Forelimb muscle (tissue), 1 donor: ENCODE data around the gene DOCK9. TPM values are rescaled to one million over a fixed set of nuclear protein-coding genes. Genes with fewer than 3 reads are reported as not detected.

Experiments used
- DNase-seq: peaks from one replicate; pipeline ENCODE4 v3.0.0-alpha.2; 2013; ENCODE audit warnings: low read depth
- polyA plus RNA-seq: library from polyadenylated mRNA; unstranded; fragments of 120-200 nt; gene quantifications from one replicate; pipeline ENCODE4 v1.2.1, GENCODE V29; 2013; ENCODE audit not compliant: insufficient read length

The DOCK9 gene, protein sequence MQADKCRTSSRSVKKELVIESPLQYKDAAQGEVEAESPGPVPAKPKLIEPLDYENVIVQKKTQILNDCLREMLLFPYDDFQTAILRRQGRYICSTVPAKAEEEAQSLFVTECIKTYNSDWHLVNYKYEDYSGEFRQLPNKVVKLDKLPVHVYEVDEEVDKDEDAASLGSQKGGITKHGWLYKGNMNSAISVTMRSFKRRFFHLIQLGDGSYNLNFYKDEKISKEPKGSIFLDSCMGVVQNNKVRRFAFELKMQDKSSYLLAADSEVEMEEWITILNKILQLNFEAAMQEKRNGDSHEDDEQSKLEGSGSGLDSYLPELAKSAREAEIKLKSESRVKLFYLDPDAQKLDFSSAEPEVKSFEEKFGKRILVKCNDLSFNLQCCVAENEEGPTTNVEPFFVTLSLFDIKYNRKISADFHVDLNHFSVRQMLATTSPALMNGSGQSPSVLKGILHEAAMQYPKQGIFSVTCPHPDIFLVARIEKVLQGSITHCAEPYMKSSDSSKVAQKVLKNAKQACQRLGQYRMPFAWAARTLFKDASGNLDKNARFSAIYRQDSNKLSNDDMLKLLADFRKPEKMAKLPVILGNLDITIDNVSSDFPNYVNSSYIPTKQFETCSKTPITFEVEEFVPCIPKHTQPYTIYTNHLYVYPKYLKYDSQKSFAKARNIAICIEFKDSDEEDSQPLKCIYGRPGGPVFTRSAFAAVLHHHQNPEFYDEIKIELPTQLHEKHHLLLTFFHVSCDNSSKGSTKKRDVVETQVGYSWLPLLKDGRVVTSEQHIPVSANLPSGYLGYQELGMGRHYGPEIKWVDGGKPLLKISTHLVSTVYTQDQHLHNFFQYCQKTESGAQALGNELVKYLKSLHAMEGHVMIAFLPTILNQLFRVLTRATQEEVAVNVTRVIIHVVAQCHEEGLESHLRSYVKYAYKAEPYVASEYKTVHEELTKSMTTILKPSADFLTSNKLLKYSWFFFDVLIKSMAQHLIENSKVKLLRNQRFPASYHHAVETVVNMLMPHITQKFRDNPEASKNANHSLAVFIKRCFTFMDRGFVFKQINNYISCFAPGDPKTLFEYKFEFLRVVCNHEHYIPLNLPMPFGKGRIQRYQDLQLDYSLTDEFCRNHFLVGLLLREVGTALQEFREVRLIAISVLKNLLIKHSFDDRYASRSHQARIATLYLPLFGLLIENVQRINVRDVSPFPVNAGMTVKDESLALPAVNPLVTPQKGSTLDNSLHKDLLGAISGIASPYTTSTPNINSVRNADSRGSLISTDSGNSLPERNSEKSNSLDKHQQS (N-terminal part only)
- 91.6 TPM for polyA plus RNA-seq

GRCh38 chr13:98977568-98978265 lies at the start of gene DOCK9:
DOCK9 (minus strand) TSS chr13:98978064; CDS start chr13:98977909, 155 bp downstream.
- DNase-seq, result no peak

DNA sequence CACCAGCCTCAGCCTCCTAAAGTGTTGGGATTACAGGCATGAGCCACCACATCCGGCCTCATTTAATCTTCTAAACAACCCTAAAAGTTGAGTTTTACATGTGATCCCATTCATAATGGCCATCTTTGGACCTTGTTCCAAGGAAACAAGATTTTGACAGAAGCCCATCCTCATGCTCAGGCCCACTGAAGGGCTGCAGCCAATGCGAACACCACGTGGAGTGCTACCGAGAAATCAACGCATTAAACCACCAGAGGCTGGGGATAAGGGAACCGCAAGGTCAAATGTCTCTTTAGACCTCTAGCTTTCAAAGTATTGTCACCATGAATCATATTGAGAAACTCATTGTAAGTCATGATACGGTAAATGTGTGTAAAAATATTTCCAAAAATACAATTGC lies 49.4 kb upstream of the DOCK9 start:
- no peak for DNase-seq

DNA sequence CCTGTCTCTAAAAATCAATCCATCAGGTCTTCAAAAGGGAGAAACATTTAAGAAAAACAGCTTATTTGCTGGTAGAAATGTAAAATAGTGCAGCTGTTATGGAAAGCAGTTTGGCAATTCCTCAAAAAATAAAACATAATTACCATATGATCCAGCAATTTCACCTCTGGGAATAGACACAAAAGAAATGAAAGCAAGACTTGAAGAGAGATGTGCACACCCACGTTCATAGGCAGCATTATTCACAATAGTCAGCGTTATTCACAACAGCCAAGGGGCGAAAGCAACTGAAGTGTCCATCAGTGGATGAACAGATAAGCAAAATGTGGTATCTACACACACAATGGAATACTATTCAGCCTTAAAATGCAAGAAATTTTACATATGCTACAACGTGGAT lies 45.1 kb upstream of the DOCK9 start:
- DNase-seq, result no peak

DNA sequence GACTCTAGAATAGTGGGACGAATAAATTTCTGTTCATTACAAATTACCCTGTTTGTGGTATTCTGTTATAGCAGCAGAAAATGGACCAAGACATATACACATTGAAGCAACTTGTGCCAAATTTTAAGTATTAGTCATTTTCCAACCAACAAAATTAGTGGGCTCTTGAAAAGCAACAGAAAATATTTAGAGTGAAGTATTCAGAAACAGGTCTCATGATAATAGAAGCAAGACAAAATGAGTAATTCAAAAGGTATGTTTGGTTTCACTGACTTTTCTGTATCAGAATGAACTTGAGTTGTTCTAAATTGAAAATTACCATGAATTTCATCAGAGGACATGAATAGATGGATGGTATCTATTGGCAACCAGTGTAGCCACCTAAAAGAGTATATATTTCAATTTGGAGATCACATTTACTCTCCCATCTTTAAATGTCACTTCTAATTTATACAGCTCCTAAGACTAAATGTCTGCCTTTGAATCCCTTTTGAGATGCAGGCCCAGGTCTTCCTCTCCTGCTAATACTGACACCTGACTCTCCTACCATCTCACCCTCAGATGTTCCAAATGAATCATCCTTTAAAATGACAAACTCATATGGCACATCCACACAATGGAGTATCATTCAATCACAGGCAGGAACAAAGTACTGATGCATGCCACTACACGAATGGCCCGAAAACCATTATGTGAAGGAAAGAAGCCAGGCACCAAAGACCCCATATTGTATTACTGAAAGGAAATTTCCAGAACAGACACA lies 40.7 kb upstream of the DOCK9 start:
- no peak for DNase-seq

GRCh38 chr13:99015606-99016490 lies 38.0 kb upstream of the DOCK9 start:
- DNase-seq, result no peak

GRCh38 chr13:99014522-99014921 lies 36.7 kb upstream of the DOCK9 start:
- no peak for DNase-seq

DNA sequence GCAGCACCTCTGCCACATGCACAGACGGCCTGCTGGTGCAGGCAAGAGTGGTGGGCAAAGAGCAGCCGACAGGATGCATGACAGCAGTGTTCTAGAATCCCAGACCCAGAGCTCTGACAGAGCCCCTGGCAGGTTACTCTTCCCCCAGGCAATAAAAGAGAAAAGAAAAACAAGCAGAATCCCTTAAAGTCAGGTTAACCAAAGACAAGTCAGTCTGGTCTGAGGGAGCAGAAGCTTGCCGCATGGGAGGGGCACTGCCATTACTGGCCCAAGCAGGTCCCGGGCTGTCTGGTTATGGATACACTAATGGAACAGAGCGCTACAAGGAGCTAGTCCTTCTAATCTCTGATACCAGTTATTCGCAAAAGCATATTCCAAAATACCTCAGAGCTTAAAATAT lies 36.1 kb upstream of the DOCK9 start:
- DNase-seq, result no peak

DNA sequence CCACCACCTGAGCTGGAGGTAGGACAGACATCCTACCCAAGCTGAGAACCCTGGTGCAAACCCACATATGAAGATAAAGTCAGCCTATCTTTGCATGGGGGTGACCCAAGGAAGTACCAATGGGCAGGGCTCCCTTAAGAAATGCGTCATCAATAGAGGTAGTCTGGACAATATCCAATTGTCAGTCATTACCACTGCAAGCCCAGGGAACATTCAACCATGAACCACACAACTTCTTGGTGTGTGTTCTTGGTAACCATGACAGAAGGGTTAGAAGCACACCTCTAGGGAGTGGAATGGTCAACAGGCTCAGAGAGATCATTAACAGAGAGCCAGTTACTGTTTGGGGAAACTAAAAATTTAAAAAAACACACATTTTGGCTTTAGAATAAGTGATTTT lies 34.7 kb upstream of the DOCK9 start:
- no peak for DNase-seq

- DNase-seq, result no peak
These were observed 32.2 kb upstream of the DOCK9 start for GRCh38 chr13:99009987-99010551.

DNA sequence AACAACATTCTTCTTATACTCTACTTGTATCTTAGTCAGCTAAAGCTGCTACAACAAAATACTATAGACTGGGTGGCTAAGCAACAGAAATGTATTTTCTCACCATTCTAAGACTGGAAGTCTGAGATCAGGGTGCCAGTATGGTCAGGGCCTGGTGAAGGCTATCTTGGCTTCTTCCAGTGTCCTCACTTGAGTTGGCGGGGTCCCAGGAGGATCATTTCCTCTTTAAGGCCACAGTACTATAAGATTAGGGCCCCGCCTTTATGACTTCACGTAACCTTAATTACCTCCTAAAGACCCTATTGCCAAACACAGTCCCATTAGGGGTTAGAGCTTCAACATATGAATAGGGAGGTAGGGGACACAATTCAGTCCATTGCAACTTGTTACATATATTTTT lies 30.7 kb upstream of the DOCK9 start:
- DNase-seq, result no peak

DNA sequence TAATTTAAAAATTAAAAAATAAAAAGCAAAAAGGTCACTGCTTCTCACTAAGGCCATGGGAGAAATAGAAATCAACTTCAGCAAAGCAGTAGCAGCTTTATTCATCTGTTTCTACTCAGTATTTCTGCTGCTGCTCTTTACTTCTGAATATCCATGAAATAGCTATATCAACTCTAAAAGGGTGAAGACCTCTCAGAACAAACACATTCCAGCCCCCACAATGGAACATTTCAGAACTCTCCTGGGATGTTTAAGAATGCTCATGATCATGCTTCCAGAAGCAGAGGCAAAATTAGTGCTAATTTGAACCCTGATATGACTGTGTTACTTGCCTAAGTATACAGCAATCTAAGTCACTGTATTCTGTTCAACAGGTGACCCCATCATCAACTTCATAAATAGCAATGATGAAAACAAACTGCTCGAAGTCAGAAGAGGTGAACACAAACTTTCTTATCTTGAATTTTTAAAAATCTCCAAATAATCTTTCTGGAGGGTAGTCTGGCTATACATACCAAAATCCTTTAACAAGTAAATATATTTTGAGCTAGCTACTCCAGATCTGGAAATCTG lies 29.6 kb upstream of the DOCK9 start:
- no peak for DNase-seq

- no peak for DNase-seq
These were observed 27.7 kb upstream of the DOCK9 start for GRCh38 chr13:99005609-99006008.

GRCh38 chr13:99004978-99005377 lies 27.1 kb upstream of the DOCK9 start:
- no peak for DNase-seq

DNA sequence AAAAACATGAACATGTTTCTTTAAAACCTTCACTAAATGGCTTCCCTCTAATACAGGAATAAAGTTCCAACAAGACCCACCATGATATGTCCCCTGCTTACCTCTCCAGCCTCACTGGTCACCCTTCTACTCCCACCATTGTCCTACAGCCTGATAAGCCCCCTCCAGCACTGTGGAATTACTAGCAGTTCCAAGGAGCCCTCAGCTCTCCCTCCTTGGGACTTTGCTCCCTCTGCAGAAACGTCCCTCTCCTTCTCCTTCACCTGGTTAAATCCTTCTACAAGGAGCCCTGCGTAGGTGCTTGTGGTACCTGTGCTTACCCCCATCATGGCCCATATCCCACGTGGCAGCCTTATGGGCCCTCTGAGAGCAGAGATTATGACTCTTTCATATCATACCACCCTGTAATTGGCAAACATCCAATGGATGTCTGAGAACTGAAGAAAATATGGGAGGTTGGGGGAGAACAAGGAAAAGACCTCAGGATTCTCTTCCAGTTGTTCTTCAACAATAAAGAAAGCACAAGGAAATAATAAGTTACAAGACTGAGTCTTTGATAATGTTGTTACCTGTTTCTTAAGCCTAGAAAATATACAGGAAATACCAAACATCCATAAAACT lies 26.1 kb upstream of the DOCK9 start:
- DNase-seq, result no peak

DNA sequence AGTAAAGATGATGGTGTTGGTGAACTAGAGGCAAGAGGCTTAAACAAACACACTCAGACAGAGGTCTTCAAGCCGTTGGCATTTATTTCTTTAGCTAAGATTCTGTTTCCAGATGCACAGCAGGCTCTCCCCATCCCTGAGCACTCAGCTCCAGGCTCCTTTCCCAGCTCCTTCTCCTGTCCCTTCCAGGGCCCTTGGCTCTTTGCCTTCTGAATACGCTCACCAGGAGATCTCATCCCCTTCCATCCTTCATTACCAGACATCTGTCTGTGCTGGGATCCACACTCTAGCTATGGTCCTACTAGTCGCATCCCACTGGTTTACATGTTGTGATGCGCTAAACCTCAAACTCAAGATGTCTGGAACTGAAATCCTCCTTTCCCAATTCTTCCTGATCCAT lies 25.3 kb upstream of the DOCK9 start:
- DNase-seq, result no peak

DNA sequence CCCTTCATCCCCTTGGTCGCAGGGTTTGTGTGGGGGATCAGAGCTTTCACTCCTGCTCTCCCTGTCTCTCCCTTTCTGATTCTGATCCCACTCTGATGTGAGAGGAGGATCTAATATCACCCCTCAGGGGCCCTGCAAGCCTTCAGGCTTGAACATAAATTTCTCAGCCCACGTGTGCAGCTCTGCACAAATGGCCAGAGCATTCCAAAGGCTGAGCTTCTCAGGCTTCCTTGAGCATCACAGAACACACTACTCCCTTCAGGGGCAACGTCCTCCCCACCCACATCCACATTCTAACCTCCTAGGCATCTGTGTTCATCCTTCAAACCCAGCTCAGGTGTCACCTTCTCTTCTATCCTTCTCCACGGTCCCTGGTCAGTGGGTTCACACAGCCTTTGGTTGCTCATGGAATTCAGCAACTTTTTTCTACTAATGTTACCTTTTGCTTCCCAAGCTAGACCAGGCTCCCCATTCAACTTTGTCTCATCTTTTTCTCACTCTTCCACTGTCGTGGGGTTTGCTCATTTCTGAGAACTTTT lies 24.4 kb upstream of the DOCK9 start:
- no peak for DNase-seq

DNA sequence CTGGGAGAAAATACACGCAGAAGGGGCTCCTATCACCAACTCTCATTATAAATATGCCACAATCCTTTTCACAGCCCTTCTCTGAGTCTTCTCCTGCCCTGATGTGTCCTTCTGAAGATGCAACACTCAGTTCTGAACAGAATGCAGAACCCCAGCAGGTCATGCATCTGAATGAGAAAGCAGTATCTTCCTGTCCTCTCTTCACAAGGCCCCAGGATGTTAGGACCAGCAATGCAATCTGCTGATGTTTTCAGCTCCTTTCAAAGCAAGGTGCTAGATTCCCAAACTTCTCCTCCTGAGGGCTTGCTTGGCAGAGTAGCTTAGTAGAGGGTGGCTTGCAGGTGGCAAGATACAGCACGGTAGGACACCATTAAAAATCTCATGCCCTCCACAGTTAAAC lies 22.3 kb upstream of the DOCK9 start:
- no peak for DNase-seq

GRCh38 chr13:98999639-98999952 lies 21.7 kb upstream of the DOCK9 start:
- no peak for DNase-seq
